HFF-Myc (cell line): ENCODE results near the gene CDH24.
"Not testable (repeated sequence)": the region's sequence is repeated elsewhere in the genome, so short reads cannot be mapped to it uniquely, and the experiment has no call there.

ENCODE experiments used
- DNase-seq: peaks from one replicate; pipeline ENCODE4 v3.0.0-alpha.2; 2011; ENCODE audit warnings: low read depth; ENCODE audit errors: extremely low read depth
- H3K4me3 ChIP-seq: replicated peaks from 2 replicates; pipeline ENCODE4 v1.5.1; 2011; ENCODE audit warnings: low read depth, mild to moderate bottlenecking, control low read depth, low read length
- CTCF ChIP-seq: IDR thresholded peaks from 2 replicates; pipeline ENCODE4 v1.5.1; 2012; ENCODE audit warnings: mild to moderate bottlenecking, low read depth, low read length, control low read depth; ENCODE audit errors: missing control alignments

CDH24 gene

GRCh38 chr14:23020143-23021128 lies 36.9 kb downstream of the CDH24 start:
- DNase-seq, result no peak
- H3K4me3 ChIP-seq, result no peak overlapping the region
- TF ChIP-seq CTCF, result no peak

- no peak for DNase-seq
- TF ChIP-seq CTCF, result no peak
Measured at GRCh38 chr14:23018107-23018506, 39.2 kb downstream of the CDH24 start.

GRCh38 chr14:23017091-23017490 lies 40.2 kb downstream of the CDH24 start:
- no peak for TF ChIP-seq CTCF
- DNase-seq, result no peak
- H3K4me3 ChIP-seq, result no peak overlapping the region

More at GRCh38 chr14:23018107-23018506, 39.2 kb downstream of the CDH24 start:
- no peak overlapping the region for H3K4me3 ChIP-seq

GRCh38 chr14:23015618-23016017 lies 41.7 kb downstream of the CDH24 start:
- no peak overlapping the region for H3K4me3 ChIP-seq
- no peak for DNase-seq
- no peak for TF ChIP-seq CTCF

GRCh38 chr14:23013749-23014054 lies 43.6 kb downstream of the CDH24 start:
- not testable (repeated sequence) for DNase-seq, H3K4me3 ChIP-seq

GRCh38 chr14:23013054-23013748 lies 44.1 kb downstream of the CDH24 start:
- TF ChIP-seq CTCF, result no peak
- no peak overlapping the region for H3K4me3 ChIP-seq
- DNase-seq, result no peak
